ENCODE results near the gene EPHA6.

GRCh38 chr3:97391167-97391566 lies 576.8 kb downstream of the EPHA6 start:
- TF ChIP-seq EZH2 (IDR thresholded peaks at IDR 0.05), result no peak
- no peak for TF ChIP-seq POLR2AphosphoS5 (IDR thresholded peaks at IDR 0.05; ENCODE audit: borderline replicate concordance, low read depth, low read length)
- no peak for TF ChIP-seq FOXP2 (optimal IDR thresholded peaks at IDR 0.05; ENCODE audit: control extremely low read depth, extremely low read length, insufficient read depth)

Measured in SK-N-MC (cell line).